Mesenteric fat pad (tissue), 1 donor: ENCODE measurements around the gene ZBTB38. TPM values are rescaled to one million over a fixed set of nuclear protein-coding genes. Genes with fewer than 3 reads are reported as not detected.

Experiments
- DNase-seq: peaks from one replicate; pipeline ENCODE4 v3.0.0-alpha.2; 2020; ENCODE audit warnings: low spot score
- total RNA-seq: library from RNA; stranded (reverse); fragmentation: NEBNext Ultra II Directional; extraction: Animal tissue kit (Norgen Biotek cat#: 25700); gene quantifications from one replicate; pipeline ENCODE4 v1.2.1, GENCODE V29; 2021
- donor health status: DM: yes; HTN: yes; CAD: no.

The ZBTB38 gene
- total RNA-seq, 1 donor from 2014 or later = 75.4 TPM

GRCh38 chr3:141384575-141384974, 16.3 kb downstream of the ZBTB38 start:
- no peak for DNase-seq

GRCh38 chr3:141385406-141386125, 17.3 kb downstream of the ZBTB38 start:
- no peak for DNase-seq

- DNase-seq = no peak
Observed at GRCh38 chr3:141386126-141386488, 17.8 kb downstream of the ZBTB38 start.

- no peak for DNase-seq
Observed at GRCh38 chr3:141386611-141387111, 18.4 kb downstream of the ZBTB38 start.

- DNase-seq = no peak
Observed at GRCh38 chr3:141387516-141387915, 19.2 kb downstream of the ZBTB38 start.

GRCh38 chr3:141388395-141388794, 20.1 kb downstream of the ZBTB38 start:
- DNase-seq = no peak

GRCh38 chr3:141388823-141389621, 20.7 kb downstream of the ZBTB38 start:
- DNase-seq = no peak

GRCh38 chr3:141389703-141390102, 21.4 kb downstream of the ZBTB38 start:
- DNase-seq = no peak

GRCh38 chr3:141390747-141391146, 22.4 kb downstream of the ZBTB38 start:
- no peak for DNase-seq

- DNase-seq = no peak
Observed at GRCh38 chr3:141391298-141391990, 23.1 kb downstream of the ZBTB38 start.

GRCh38 chr3:141391991-141392316, 23.6 kb downstream of the ZBTB38 start:
- DNase-seq = no peak

- no peak for DNase-seq
Observed at GRCh38 chr3:141392416-141392815, 24.1 kb downstream of the ZBTB38 start.

- no peak for DNase-seq
Observed at GRCh38 chr3:141392897-141393734, 24.8 kb downstream of the ZBTB38 start.

GRCh38 chr3:141393735-141394076, 25.4 kb downstream of the ZBTB38 start:
- no peak for DNase-seq

- DNase-seq = no peak
Observed at GRCh38 chr3:141394560-141394959, 26.3 kb downstream of the ZBTB38 start.

GRCh38 chr3:141395005-141395589, 26.8 kb downstream of the ZBTB38 start:
- DNase-seq = no peak

- DNase-seq = no peak
Observed at GRCh38 chr3:141397996-141398395, 29.7 kb downstream of the ZBTB38 start.

GRCh38 chr3:141399200-141399599, 30.9 kb downstream of the ZBTB38 start:
- no peak for DNase-seq

GRCh38 chr3:141400073-141400971, 32.0 kb downstream of the ZBTB38 start:
- DNase-seq = no peak

GRCh38 chr3:141401095-141401494, 32.8 kb downstream of the ZBTB38 start:
- no peak for DNase-seq
